Peyer's patch (tissue), 4 donors: ENCODE measurements around the gene ZSCAN10. TPM values are rescaled to one million over a fixed set of nuclear protein-coding genes. Genes with fewer than 3 reads are reported as not detected.

Experiments used
- DNase-seq, 3 donors: peaks; one replicate each; pipeline ENCODE4 v3.0.0-alpha.2; 2017 to 2019
- H3K27ac ChIP-seq, 4 donors: fragments of 200-600 bp; sonication (generic); one replicate each; pipeline ENCODE4 v1.5.1; 2016 to 2019
- H3K27me3 ChIP-seq, 2 donors: fragments of 200-600 bp; sonication (generic); one replicate each; pipeline ENCODE4 v1.5.1; 2019
- H3K36me3 ChIP-seq, 3 donors: fragments of 200-600 bp; sonication (generic); one replicate each; pipeline ENCODE4 v1.5.1; 2016 to 2019
- H3K4me1 ChIP-seq, 4 donors: fragments of 200-600 bp; sonication (generic); one replicate each; pipeline ENCODE4 v1.5.1; 2016 to 2019
- H3K4me3 ChIP-seq, 4 donors: fragments of 200-600 bp; sonication (generic); 1 replicate in 3 of 4; 2 replicates in 1 of 4; pipeline ENCODE4 v1.5.1; 2016 to 2019; ENCODE audit warnings: mild to moderate bottlenecking in 1 of 4
- H3K9me3 ChIP-seq, 4 donors: fragments of 200-600 bp; sonication (generic); one replicate each; pipeline ENCODE4 v1.5.1; 2016 to 2019; ENCODE audit warnings: mild to moderate bottlenecking in 1 of 4
- CTCF ChIP-seq, 6 experiments: fragments of 450-650 bp in 4 of 6; fragments of 200-600 bp in 2 of 6; sonication (generic) in 1 of 6; IDR thresholded peaks; one replicate each; pipeline ENCODE4 v1.5.1; 2017 to 2019; ENCODE audit warnings: antibody characterized with exemption in 6 of 6, mild to moderate bottlenecking in 3 of 6, moderate library complexity in 1 of 6
- POLR2A ChIP-seq, 2 donors: fragments of 450-650 bp; IDR thresholded peaks; one replicate each; pipeline ENCODE4 v1.5.1; 2017; ENCODE audit warnings: antibody characterized with exemption in 2 of 2, mild to moderate bottlenecking in 2 of 2, moderate library complexity in 2 of 2
- total RNA-seq, 4 donors: library from RNA; depleted of rRNA; stranded (reverse); fragments of >200 nt; gene quantifications; one replicate each; pipeline ENCODE4 v1.1.0, GENCODE V29; 2016

Gene ZSCAN10
- total RNA-seq, 4 donors from 2014 or later = not detected

DNA sequence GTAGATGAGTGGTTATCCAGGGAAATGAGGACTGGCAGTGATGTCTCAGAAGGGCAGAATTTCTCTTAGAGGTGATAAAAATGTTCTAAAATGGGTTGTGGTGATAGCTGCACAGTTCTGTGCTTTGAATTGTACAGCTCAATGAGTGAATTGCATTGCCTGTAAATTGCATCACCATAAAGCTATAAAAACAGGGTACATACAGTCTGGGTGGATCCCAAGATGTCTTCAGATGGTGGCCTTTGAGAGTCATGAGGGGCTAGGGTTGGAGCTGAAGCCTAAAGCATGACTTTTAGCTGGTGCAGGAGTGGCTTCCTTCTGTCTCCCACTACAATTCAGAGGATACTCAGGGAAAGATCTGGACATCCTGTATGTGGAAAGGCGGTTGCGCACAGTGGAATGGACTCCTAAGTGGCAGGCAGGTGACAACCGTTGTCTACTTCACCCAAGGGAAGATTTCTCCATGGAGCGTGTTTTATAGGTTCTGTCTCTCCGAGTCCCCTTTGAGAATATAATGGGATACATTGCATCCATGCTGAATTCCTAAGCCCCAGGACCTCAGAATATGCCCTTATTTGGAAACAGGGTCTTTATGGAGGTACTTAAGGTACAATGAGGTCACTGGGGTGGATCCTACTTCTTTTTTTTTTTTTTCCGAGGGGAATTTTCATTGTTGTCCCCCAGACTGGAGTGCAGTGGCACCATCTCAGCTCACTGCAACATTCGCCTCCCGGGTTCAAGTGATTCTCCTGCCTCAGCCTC lies 35.3 kb downstream of the ZSCAN10 start:
- H3K4me1 ChIP-seq = peaks cover 6 to 33% (median 10%) of the 10 kb centered on the region in 4 donors
- no peaks in the 10 kb centered on the region for H3K9me3 ChIP-seq
- H3K27ac ChIP-seq = peak overlapping the region in 3 of 4 donors; percentile 5 to 92 (median 87)

GRCh38 chr16:3062553-3062952 lies 36.5 kb downstream of the ZSCAN10 start:
- TF ChIP-seq CTCF (IDR thresholded peaks at IDR 0.05) = no peak
- no peak for TF ChIP-seq POLR2A (IDR thresholded peaks at IDR 0.05)
- peaks cover 9 to 46% (median 13%) of the 10 kb centered on the region in 4 donors for H3K4me1 ChIP-seq

More for the DNA sequence above, 35.3 kb downstream of the ZSCAN10 start:
- no peak for DNase-seq
- no peaks in the 10 kb centered on the region for H3K27me3 ChIP-seq
- TF ChIP-seq CTCF (IDR thresholded peaks at IDR 0.05) (no peak), POLR2A (IDR thresholded peaks at IDR 0.05) (no peak)
- H3K36me3 ChIP-seq = peaks cover 0 to 12% (median 0%) of the 10 kb centered on the region in 3 donors
- no peak overlapping the region for H3K4me3 ChIP-seq

GRCh38 chr16:3060339-3061127 lies 38.6 kb downstream of the ZSCAN10 start:
- Histone ChIP-seq H3K4me3 (no peak overlapping the region), H3K36me3 (no peaks in the 10 kb centered on the region), H3K9me3 (no peaks in the 10 kb centered on the region), H3K27ac (no peak overlapping the region), H3K4me1 (peaks cover 9 to 34% (median 13%) of the 10 kb centered on the region in 4 donors), H3K27me3 (no peaks in the 10 kb centered on the region)
- DNase-seq = no peak
- TF ChIP-seq CTCF (IDR thresholded peaks at IDR 0.05) (no peak), POLR2A (IDR thresholded peaks at IDR 0.05) (no peak)

More at GRCh38 chr16:3062553-3062952, 36.5 kb downstream of the ZSCAN10 start:
- no peaks in the 10 kb centered on the region for H3K9me3 ChIP-seq
- DNase-seq = no peak
- H3K36me3 ChIP-seq = no peaks in the 10 kb centered on the region
- no peaks in the 10 kb centered on the region for H3K27me3 ChIP-seq
- no peak overlapping the region for H3K4me3 ChIP-seq
- peak overlapping the region in 1 of 4 donors; percentile 92 for H3K27ac ChIP-seq

- Histone ChIP-seq H3K27me3 (no peaks in the 10 kb centered on the region), H3K36me3 (no peaks in the 10 kb centered on the region), H3K27ac (peak overlapping the region; percentile 75 to 92 (median 85)), H3K4me3 (peak overlapping the region; percentile 80 to 96 (median 88)), H3K9me3 (no peaks in the 10 kb centered on the region), H3K4me1 (peaks cover 9 to 32% (median 16%) of the 10 kb centered on the region in 4 donors)
- DNase-seq = no peak
- no peak for TF ChIP-seq POLR2A (IDR thresholded peaks at IDR 0.05)
- TF ChIP-seq CTCF (IDR thresholded peaks at IDR 0.05) = no peak
These were observed 39.3 kb downstream of the ZSCAN10 start for GRCh38 chr16:3059723-3060242.

GRCh38 chr16:3059041-3059722 lies 39.9 kb downstream of the ZSCAN10 start:
- peak; percentile 75 to 95 (median 93) for DNase-seq
- H3K9me3 ChIP-seq = no peaks in the 10 kb centered on the region
- peaks cover 4 to 26% (median 17%) of the 10 kb centered on the region in 4 donors for H3K4me1 ChIP-seq
- TF ChIP-seq CTCF (IDR thresholded peaks at IDR 0.05) (peak; percentile 97 to 99 (median 98)), POLR2A (IDR thresholded peaks at IDR 0.05) (peak in 1 of 2 donors; percentile 55)
- no peaks in the 10 kb centered on the region for H3K36me3 ChIP-seq
- no peaks in the 10 kb centered on the region for H3K27me3 ChIP-seq
- H3K27ac ChIP-seq = peak overlapping the region; percentile 75 to 92 (median 85)
- peak overlapping the region; percentile 80 to 96 (median 88) for H3K4me3 ChIP-seq
